HG03442 (cell line): ENCODE results near the gene CCDC15.
"Not testable (repeated sequence)": the region's sequence is repeated elsewhere in the genome, so short reads cannot be mapped to it uniquely, and the experiment has no call there.

Experiments used
- ATAC-seq: cut with Tn5 transposase; IDR thresholded peaks from one replicate; pipeline ENCODE4 v1.9.1; 2021; ENCODE audit warnings: mild to moderate bottlenecking, moderate library complexity; ENCODE audit not compliant: unreplicated experiment

CCDC15 gene

GRCh38 chr11:124938970-124939369 is 15.0 kb upstream of the CCDC15 start:
- ATAC-seq = no peak

GRCh38 chr11:124941703-124942102 is 12.3 kb upstream of the CCDC15 start:
- peak; percentile 50 for ATAC-seq

- ATAC-seq = no peak
These were observed 11.3 kb upstream of the CCDC15 start for GRCh38 chr11:124942466-124943253.

- ATAC-seq = no peak
These were observed 10.8 kb upstream of the CCDC15 start for GRCh38 chr11:124943254-124943616.

- no peak for ATAC-seq
These were observed 10.3 kb upstream of the CCDC15 start for GRCh38 chr11:124943741-124944140.

- no peak for ATAC-seq
These were observed 9.4 kb upstream of the CCDC15 start for GRCh38 chr11:124944565-124944964.

- ATAC-seq = no peak
These were observed 8.2 kb upstream of the CCDC15 start for GRCh38 chr11:124945826-124946225.

GRCh38 chr11:124946735-124947141 is 7.3 kb upstream of the CCDC15 start:
- ATAC-seq = no peak

GRCh38 chr11:124950601-124951330 is 3.2 kb upstream of the CCDC15 start:
- no peak for ATAC-seq

- no peak for ATAC-seq
These were observed 2.7 kb upstream of the CCDC15 start for GRCh38 chr11:124951341-124951740.

- no peak for ATAC-seq
These were observed 571 bp downstream of the CCDC15 start for GRCh38 chr11:124954590-124954955.

- ATAC-seq = no peak
These were observed 1.0 kb downstream of the CCDC15 start for GRCh38 chr11:124955035-124955434.

- ATAC-seq = peak; percentile 90
These were observed 8.1 kb downstream of the CCDC15 start for GRCh38 chr11:124961972-124962609.

GRCh38 chr11:124968197-124968596 is 14.2 kb downstream of the CCDC15 start:
- ATAC-seq = not testable (repeated sequence)

GRCh38 chr11:124970925-124971324 is 16.9 kb downstream of the CCDC15 start:
- no peak for ATAC-seq

GRCh38 chr11:124971810-124972209 is 17.8 kb downstream of the CCDC15 start:
- no peak for ATAC-seq

- no peak for ATAC-seq
These were observed 22.5 kb downstream of the CCDC15 start for GRCh38 chr11:124976531-124976930.

GRCh38 chr11:124977006-124977405 is 23.0 kb downstream of the CCDC15 start:
- ATAC-seq = no peak

GRCh38 chr11:124978316-124978715 is 24.3 kb downstream of the CCDC15 start:
- ATAC-seq = no peak

- no peak for ATAC-seq
These were observed 28.0 kb downstream of the CCDC15 start for GRCh38 chr11:124982043-124982442.

- ATAC-seq = no peak
These were observed 29.9 kb downstream of the CCDC15 start for GRCh38 chr11:124983674-124984511.
